NT2/D1 (cell line): ENCODE measurements around the gene LRRN3.

ENCODE experiments used
- SUZ12 ChIP-seq: IDR thresholded peaks from 2 replicates; pipeline ENCODE4 v1.6.1; 2011; ENCODE audit not compliant: insufficient read length, insufficient read depth; ENCODE audit errors: extremely low read depth
- YY1 ChIP-seq: IDR thresholded peaks from 2 replicates; pipeline ENCODE4 v1.6.1; 2011; ENCODE audit not compliant: insufficient read length, insufficient read depth

GRCh38 chr7:111103136-111103535 lies 12.2 kb downstream of the LRRN3 start:
- TF ChIP-seq YY1 (no peak), SUZ12 (no peak)
